HCT116 (cell line): Measurements from ENCODE around the gene IL5.

Experiments used
- CBX3 ChIP-seq: IDR thresholded peaks from 2 replicates; pipeline ENCODE4 v1.6.1; 2012; ENCODE audit warnings: low read depth
- CEBPB ChIP-seq: IDR thresholded peaks from 2 replicates; pipeline ENCODE4 v1.6.1; 2012; ENCODE audit warnings: low read depth
- CTCF ChIP-seq, 3 experiments: fragments of 200-600 bp in 1 of 3; sonication (generic) in 1 of 3; IDR thresholded peaks in 2 of 3; conservative IDR thresholded peaks in 1 of 3; 2 replicates each; pipeline ENCODE4 v1.5.1; 2012 to 2017; ENCODE audit warnings: low read depth in 2 of 3, low read length in 2 of 3, antibody characterized with exemption in 1 of 3, borderline replicate concordance in 1 of 3, control low read depth in 1 of 3, mild to moderate bottlenecking in 1 of 3, mixed read lengths in 1 of 3, mixed run types in 1 of 3, moderate library complexity in 1 of 3; ENCODE audit not compliant: insufficient read depth in 1 of 3
- EGR1 ChIP-seq: IDR thresholded peaks from 2 replicates; pipeline ENCODE4 v1.6.1; 2012; ENCODE audit warnings: low read depth
- EZH2 ChIP-seq: fragments of 200-600 bp; sonication (generic); IDR thresholded peaks from 2 replicates; pipeline ENCODE4 v1.6.1; 2017; ENCODE audit warnings: antibody characterized with exemption, mixed run types
- EZH2phosphoT487 ChIP-seq: fragments of 200-600 bp; IDR thresholded peaks from 2 replicates; pipeline ENCODE4 v1.6.1; 2018; ENCODE audit warnings: antibody characterized with exemption, borderline replicate concordance
- JUND ChIP-seq: IDR thresholded peaks from 2 replicates; pipeline ENCODE4 v1.6.1; 2012
- POLR2A ChIP-seq: IDR thresholded peaks from 2 replicates; pipeline ENCODE4 v1.7.0; 2011; ENCODE audit warnings: borderline replicate concordance; ENCODE audit not compliant: insufficient read depth, insufficient read length; ENCODE audit errors: extremely low read depth
- POLR2AphosphoS5 ChIP-seq: IDR thresholded peaks from 2 replicates; pipeline ENCODE4 v1.6.1; 2011; ENCODE audit warnings: mild to moderate bottlenecking, low read depth, low read length, moderate library complexity
- YY1 ChIP-seq: IDR thresholded peaks from 2 replicates; pipeline ENCODE4 v1.6.1; 2011; ENCODE audit warnings: low read length, low read depth, moderate library complexity, mild to moderate bottlenecking; ENCODE audit not compliant: insufficient replicate concordance; ENCODE audit errors: extremely low read depth
- ZFX ChIP-seq: fragments of 450-650 bp; IDR thresholded peaks from 2 replicates; pipeline ENCODE4 v1.6.1; 2017
- ZNF274 ChIP-seq: fragments of 200-500 bp; sonication (Bioruptor generic); IDR thresholded peaks from 2 replicates; pipeline ENCODE4 v1.6.1; 2014; ENCODE audit warnings: mild to moderate bottlenecking, low read depth, low read length, inconsistent platforms

- TF ChIP-seq CBX3 (no peak), POLR2AphosphoS5 (peak; percentile 62), EZH2 (no peak), CTCF (IDR thresholded peaks at IDR 0.05 in 2 of 3, conservative IDR thresholded peaks at IDR 0.05 in 1 of 3; ENCODE audit: borderline replicate concordance in 1 of 3, insufficient read depth in 1 of 3, low read depth in 2 of 3, low read length in 2 of 3) (no peak), EZH2phosphoT487 (no peak), POLR2A (no peak), YY1 (no peak), EGR1 (no peak), ZNF274 (no peak), JUND (no peak), CEBPB (no peak), ZFX (no peak)
These were observed 45.8 kb downstream of the IL5 start for GRCh38 chr5:132497488-132497997.
